DND-41 (cell line): ENCODE measurements around the gene RRP1.

Experiments used
- ATAC-seq: fragments of 200-7000 bp; cut with Tn5 transposase; 3 replicates; pipeline ENCODE4 v1.9.1; 2021; ENCODE audit warnings: low read depth; ENCODE audit not compliant: insufficient read depth
- DNase-seq: peaks from one replicate; pipeline ENCODE4 v3.0.0-alpha.2; 2020
- H2AFZ ChIP-seq: 2 replicates; pipeline ENCODE4 v1.6.0; 2012; ENCODE audit warnings: low read depth, low read length
- H3K27ac ChIP-seq: 2 replicates; pipeline ENCODE4 v1.5.1; 2012; ENCODE audit warnings: low read length, inconsistent platforms
- H3K27me3 ChIP-seq: fragments of 200-600 bp; sonication (generic); 2 replicates; pipeline ENCODE4 v1.6.0; 2012; ENCODE audit warnings: low read length, mild to moderate bottlenecking, inconsistent platforms; ENCODE audit not compliant: insufficient read depth, poor library complexity
- H3K36me3 ChIP-seq: 2 replicates; pipeline ENCODE4 v1.5.1; 2012; ENCODE audit warnings: low read length, inconsistent platforms; ENCODE audit not compliant: insufficient read depth
- H3K4me1 ChIP-seq: 2 replicates; pipeline ENCODE4 v1.5.1; 2012; ENCODE audit warnings: mild to moderate bottlenecking, low read length; ENCODE audit not compliant: insufficient read depth
- H3K4me2 ChIP-seq: 2 replicates; pipeline ENCODE4 v1.6.0; 2012; ENCODE audit warnings: mild to moderate bottlenecking, moderate library complexity, low read length, inconsistent platforms; ENCODE audit not compliant: insufficient read depth
- H3K4me3 ChIP-seq, 2 experiments: fragments of 200-600 bp in 1 of 2; shearing (Covaris generic) in 1 of 2; 2 replicates each; pipeline ENCODE4 v1.5.1; 2012 to 2016; ENCODE audit warnings: inconsistent platforms in 2 of 2, low read length in 2 of 2, mild to moderate bottlenecking in 2 of 2, low read depth in 1 of 2, moderate library complexity in 1 of 2
- H3K79me2 ChIP-seq: 2 replicates; pipeline ENCODE4 v1.6.0; 2012; ENCODE audit warnings: low read length, inconsistent platforms; ENCODE audit not compliant: insufficient read depth
- H3K9ac ChIP-seq: 2 replicates; pipeline ENCODE4 v1.6.0; 2012; ENCODE audit warnings: low read depth, mild to moderate bottlenecking, inconsistent platforms, low read length, moderate library complexity
- H3K9me3 ChIP-seq: 2 replicates; pipeline ENCODE4 v1.5.1; 2012; ENCODE audit warnings: low read length, moderate library complexity, mild to moderate bottlenecking, inconsistent platforms; ENCODE audit not compliant: insufficient read depth, severe bottlenecking
- H4K20me1 ChIP-seq: 2 replicates; pipeline ENCODE4 v1.6.0; 2012; ENCODE audit warnings: low read length; ENCODE audit not compliant: insufficient read depth
- CTCF ChIP-seq: IDR thresholded peaks from 2 replicates; pipeline ENCODE4 v1.5.1; 2012; ENCODE audit warnings: borderline replicate concordance, low read length, moderate library complexity, mild to moderate bottlenecking; ENCODE audit not compliant: poor library complexity, severe bottlenecking; ENCODE audit errors: extremely low read depth
- EZH2 ChIP-seq: IDR thresholded peaks from 3 replicates; pipeline ENCODE4 v1.6.1; 2012; ENCODE audit warnings: borderline replicate concordance, low read depth, mild to moderate bottlenecking, moderate library complexity, low read length, inconsistent platforms; ENCODE audit not compliant: severe bottlenecking

Gene RRP1

GRCh38 chr21:43812957-43813655 is 23.7 kb downstream of the RRP1 start:
- no peak overlapping the region for H3K27ac ChIP-seq
- H3K9me3 ChIP-seq = no peaks in the 10 kb centered on the region
- no peaks in the 10 kb centered on the region for H3K27me3 ChIP-seq
- DNase-seq = no peak
- no peak overlapping the region for H3K4me2 ChIP-seq
- H4K20me1 ChIP-seq = peaks cover 17% of the 10 kb centered on the region
- H3K4me3 ChIP-seq = no peak overlapping the region
- no peak for TF ChIP-seq EZH2
- no peak for TF ChIP-seq CTCF
- H3K4me1 ChIP-seq = no peaks in the 10 kb centered on the region
- ATAC-seq = no peak
- H2AFZ ChIP-seq = no peak overlapping the region
- no peaks in the 10 kb centered on the region for H3K79me2 ChIP-seq
- no peak overlapping the region for H3K9ac ChIP-seq
- no peaks in the 10 kb centered on the region for H3K36me3 ChIP-seq

- peaks cover 15% of the 10 kb centered on the region for H4K20me1 ChIP-seq
- H3K79me2 ChIP-seq = no peaks in the 10 kb centered on the region
- no peak overlapping the region for H2AFZ ChIP-seq
- H3K27me3 ChIP-seq = no peaks in the 10 kb centered on the region
- no peak for ATAC-seq
- H3K4me3 ChIP-seq = no peak overlapping the region
- no peak overlapping the region for H3K27ac ChIP-seq
- no peaks in the 10 kb centered on the region for H3K36me3 ChIP-seq
- no peak overlapping the region for H3K9ac ChIP-seq
- no peak for TF ChIP-seq EZH2
- TF ChIP-seq CTCF = no peak
- DNase-seq = no peak
- H3K4me1 ChIP-seq = no peaks in the 10 kb centered on the region
- no peak overlapping the region for H3K4me2 ChIP-seq
- H3K9me3 ChIP-seq = no peaks in the 10 kb centered on the region
These were observed 24.2 kb downstream of the RRP1 start for GRCh38 chr21:43813656-43813980.

- TF ChIP-seq CTCF (no peak), EZH2 (no peak)
- H3K79me2 ChIP-seq = no peaks in the 10 kb centered on the region
- H4K20me1 ChIP-seq = peaks cover 10% of the 10 kb centered on the region
- H2AFZ ChIP-seq = no peak overlapping the region
- no peaks in the 10 kb centered on the region for H3K4me1 ChIP-seq
- no peaks in the 10 kb centered on the region for H3K27me3 ChIP-seq
- ATAC-seq (no peak), DNase-seq (no peak)
- no peak overlapping the region for H3K9ac ChIP-seq
- peaks cover 3% of the 10 kb centered on the region for H3K9me3 ChIP-seq
- H3K36me3 ChIP-seq = no peaks in the 10 kb centered on the region
- H3K4me3 ChIP-seq = no peak overlapping the region
- no peak overlapping the region for H3K27ac ChIP-seq
- H3K4me2 ChIP-seq = no peak overlapping the region
These were observed 25.1 kb downstream of the RRP1 start for GRCh38 chr21:43814215-43815106.
